SK-N-SH (cell line): ENCODE measurements around the gene ANKRD50. TPM values are rescaled to one million over a fixed set of nuclear protein-coding genes. Genes with fewer than 3 reads are reported as not detected.

ENCODE experiments used
- CTCF ChIA-PET: fragments of 300-600, 350-600 bp; formaldehyde crosslinking; extraction: SDS; loops from one replicate; lab custom pipeline; 2021; lab: Yijun Ruan, JAX
- POLR2A ChIA-PET: fragments of 350-600 bp; sonication (Branson Sonifier 250); formaldehyde crosslinking; extraction: SDS; loops from one replicate; lab custom pipeline; 2020; ENCODE audit warnings: antibody characterized with exemption, inconsistent platforms; lab: Yijun Ruan, JAX
- DNase-seq: peaks from one replicate; pipeline ENCODE4 v3.0.0; 2012
- H2AFZ ChIP-seq: fragments of 200-600 bp; sonication (generic); 2 replicates; pipeline ENCODE4 v1.8.1; 2016; ENCODE audit warnings: antibody characterized with exemption, mild to moderate bottlenecking, low read depth
- H3F3A ChIP-seq: fragments of 200-600 bp; sonication (generic); replicated peaks from 2 replicates; pipeline ENCODE3; 2016; ENCODE audit warnings: antibody characterized with exemption, mild to moderate bottlenecking; ENCODE audit not compliant: insufficient read depth
- H3K27ac ChIP-seq, 2 experiments: fragments of 200-500 bp in 1 of 2; fragments of 200-600 bp in 1 of 2; sonication (Bioruptor generic) in 1 of 2; sonication (generic), shearing (Covaris generic) in 1 of 2; 2 replicates each; pipeline versions ENCODE4 v1.5.1 to v1.6.1; 2014 to 2016; ENCODE audit warnings: low read depth in 2 of 2, inconsistent platforms in 1 of 2, low read length in 1 of 2, mild to moderate bottlenecking in 1 of 2, mixed read lengths in 1 of 2
- H3K27me3 ChIP-seq: fragments of 200-600 bp; sonication (generic), shearing (Covaris generic); 2 replicates; pipeline ENCODE4 v1.6.1; 2016; ENCODE audit warnings: mixed run types; ENCODE audit not compliant: insufficient read depth
- H3K36me3 ChIP-seq, 2 experiments: fragments of 200-500 bp in 1 of 2; fragments of 200-600 bp in 1 of 2; sonication (Bioruptor generic) in 1 of 2; sonication (generic) in 1 of 2; replicated peaks in 1 of 2; 2 replicates each; pipeline versions ENCODE3 to v1.5.1; 2014 to 2016; ENCODE audit warnings: low read length in 1 of 2, mild to moderate bottlenecking in 1 of 2; ENCODE audit not compliant: insufficient read depth in 2 of 2, control insufficient read depth in 1 of 2
- H3K4me1 ChIP-seq, 2 experiments: fragments of 200-500 bp in 1 of 2; fragments of 200-600 bp in 1 of 2; sonication (Bioruptor generic) in 1 of 2; sonication (generic), shearing (Covaris generic) in 1 of 2; 2 replicates each; pipeline versions ENCODE4 v1.5.1 to v1.6.1; 2014 to 2016; ENCODE audit warnings: low read depth in 1 of 2, low read length in 1 of 2, mixed run types in 1 of 2; ENCODE audit not compliant: insufficient read depth in 2 of 2, control insufficient read depth in 1 of 2
- H3K4me2 ChIP-seq: fragments of 200-600 bp; sonication (generic), shearing (Covaris generic); 2 replicates; pipeline ENCODE4 v1.6.1; 2017; ENCODE audit warnings: mixed run types
- H3K4me3 ChIP-seq, 2 experiments: fragments of 200-500 bp in 1 of 2; fragments of 200-600 bp in 1 of 2; sonication (Bioruptor generic) in 1 of 2; sonication (generic), shearing (Covaris generic) in 1 of 2; 2 replicates each; pipeline versions ENCODE4 v1.5.1 to v1.8.1; 2014 to 2016; ENCODE audit warnings: low read depth in 2 of 2, inconsistent platforms in 1 of 2, low read length in 1 of 2, mild to moderate bottlenecking in 1 of 2, mixed read lengths in 1 of 2, moderate library complexity in 1 of 2
- H3K79me2 ChIP-seq: fragments of 200-600 bp; sonication (generic); 2 replicates; pipeline ENCODE4 v1.8.1; 2017; ENCODE audit warnings: mild to moderate bottlenecking; ENCODE audit not compliant: insufficient read depth
- H3K9ac ChIP-seq: fragments of 200-600 bp; sonication (generic); 2 replicates; pipeline ENCODE4 v1.6.1; 2017; ENCODE audit warnings: mixed run types
- H3K9me2 ChIP-seq: fragments of 200-600 bp; sonication (generic); 2 replicates; pipeline ENCODE4 v1.6.1; 2017; ENCODE audit warnings: mixed run types
- H3K9me3 ChIP-seq: fragments of 200-600 bp; sonication (generic); 2 replicates; pipeline ENCODE4 v1.6.1; 2017; ENCODE audit warnings: mixed run types, mild to moderate bottlenecking, moderate library complexity
- H4K20me1 ChIP-seq: fragments of 200-600 bp; sonication (generic); 2 replicates; pipeline ENCODE4 v1.6.1; 2017; ENCODE audit warnings: mild to moderate bottlenecking, mixed run types; ENCODE audit not compliant: insufficient read depth
- CHD2 ChIP-seq: fragments of 150-350 bp; IDR thresholded peaks from 2 replicates; pipeline ENCODE4 v1.6.1; 2018; ENCODE audit warnings: low read length; ENCODE audit not compliant: partially characterized antibody
- ELF1 ChIP-seq: IDR thresholded peaks from 2 replicates; pipeline ENCODE4 v1.4.0; 2012
- FOSL2 ChIP-seq: IDR thresholded peaks from 2 replicates; pipeline ENCODE4 v1.4.0; 2012; ENCODE audit warnings: low read depth, mild to moderate bottlenecking, moderate library complexity, borderline replicate concordance
- FOXJ3 ChIP-seq: sonication (generic); formaldehyde crosslinking; IDR thresholded peaks from 2 replicates; pipeline ENCODE4 v1.5.1; 2020; ENCODE audit warnings: mild to moderate bottlenecking, missing genetic modification reagents
- FOXM1 ChIP-seq: IDR thresholded peaks from 2 replicates; pipeline ENCODE4 v1.4.0; 2012; ENCODE audit warnings: low read depth, mild to moderate bottlenecking
- MEF2A ChIP-seq: IDR thresholded peaks from 2 replicates; pipeline ENCODE4 v1.4.0; 2012; ENCODE audit warnings: low read depth, borderline replicate concordance
- MXI1 ChIP-seq: IDR thresholded peaks from 2 replicates; pipeline ENCODE4 v1.6.1; 2012; ENCODE audit warnings: mild to moderate bottlenecking, low read depth, low read length, improper control_type of control experiment
- NFIC ChIP-seq: IDR thresholded peaks from 2 replicates; pipeline ENCODE4 v1.4.0; 2012; ENCODE audit warnings: borderline replicate concordance
- NRF1 ChIP-seq: IDR thresholded peaks from 2 replicates; pipeline ENCODE4 v1.6.1; 2012; ENCODE audit warnings: low read depth, mild to moderate bottlenecking, low read length
- RAD21 ChIP-seq: IDR thresholded peaks from 2 replicates; pipeline ENCODE4 v1.6.1; 2012; ENCODE audit warnings: mild to moderate bottlenecking, low read length
- RFX5 ChIP-seq: IDR thresholded peaks from 2 replicates; pipeline ENCODE4 v1.6.1; 2012; ENCODE audit warnings: mild to moderate bottlenecking, improper control_type of control experiment, low read length
- RXRA ChIP-seq: IDR thresholded peaks from 2 replicates; pipeline ENCODE4 v1.4.0; 2012; ENCODE audit warnings: low read depth, mild to moderate bottlenecking, borderline replicate concordance
- SIN3A ChIP-seq: IDR thresholded peaks from 2 replicates; pipeline ENCODE4 v1.6.1; 2012; ENCODE audit warnings: low read depth, mild to moderate bottlenecking, low read length, moderate library complexity, borderline replicate concordance
- SMC3 ChIP-seq: IDR thresholded peaks from 2 replicates; pipeline ENCODE4 v1.6.1; 2012; ENCODE audit warnings: low read depth, low read length, improper control_type of control experiment
- TCF12 ChIP-seq: IDR thresholded peaks from 2 replicates; pipeline ENCODE4 v1.4.0; 2012
- YY1 ChIP-seq: IDR thresholded peaks from 2 replicates; pipeline ENCODE4 v1.4.0; 2012; ENCODE audit warnings: low read depth, mild to moderate bottlenecking
- WGBS: methylation state at CpG from one replicate; pipeline ENCODE4 v1.1.6; 2017; ENCODE audit warnings: low lambda C conversion rate; 5-methylcytosine and 5-hydroxymethylcytosine counted together
- polyA plus RNA-seq, 3 experiments: library from polyadenylated mRNA; depleted of rRNA; stranded (reverse); fragments of >200 nt; gene quantifications; 2 replicates each; pipeline ENCODE4 v1.2.3, GENCODE V29; 2012
- TF ChIP-seq, protein P1 (sequence below): fragments of 150-350 bp; IDR thresholded peaks from 2 replicates; pipeline ENCODE4 v1.6.1; 2017; ENCODE audit warnings: antibody characterized with exemption, low read length, low read depth, borderline replicate concordance
- TF ChIP-seq, protein P2 (sequence below): fragments of 200-600 bp; sonication (generic); IDR thresholded peaks from 2 replicates; pipeline ENCODE4 v1.6.1; 2017; ENCODE audit warnings: antibody characterized with exemption, mild to moderate bottlenecking, moderate library complexity
- TF ChIP-seq, protein P3 (sequence below): IDR thresholded peaks from 2 replicates; pipeline ENCODE4 v1.4.0; 2012; ENCODE audit warnings: low read depth, borderline replicate concordance

The ANKRD50 gene
- polyA plus RNA-seq, 1 of the 3 experiments (the other 2 are of a cell fraction): 13.5 TPM

DNA sequence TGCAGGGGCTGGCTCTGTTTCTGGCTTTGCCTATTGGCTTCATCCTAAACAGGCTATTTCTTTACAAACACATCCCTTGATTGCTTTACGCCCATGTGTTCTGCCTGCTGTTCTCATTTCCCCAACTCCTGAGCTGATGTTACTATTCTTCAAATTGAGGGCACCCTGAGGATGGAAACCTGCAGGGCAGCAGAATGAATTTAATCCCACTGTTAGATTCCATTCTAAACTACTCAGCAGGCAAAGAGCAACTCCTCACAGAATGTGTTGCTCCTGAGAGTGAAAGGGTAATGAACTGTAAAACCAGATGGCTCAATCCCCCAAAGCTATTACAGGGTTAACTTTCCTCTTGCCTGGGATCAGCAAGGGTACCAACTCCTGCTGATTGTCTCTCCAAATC is 75.7 kb downstream of the ANKRD50 start:
- no peaks in the 10 kb centered on the region for H3K27me3 ChIP-seq
- ChIA-PET CTCF (no interaction called here), POLR2A (no interaction called here)
- H3K9me3 ChIP-seq: no peaks in the 10 kb centered on the region
- no peaks in the 10 kb centered on the region for H3K9me2 ChIP-seq
- H3K4me1 ChIP-seq: peaks cover 2 to 27% of the 10 kb centered on the region in 2 experiments; a peak in 3 of 4 replicates
- DNase-seq: no peak
- H3K4me2 ChIP-seq: no peak overlapping the region
- H3K27ac ChIP-seq: no peak overlapping the region
- no peaks in the 10 kb centered on the region for H3K79me2 ChIP-seq
- no peak overlapping the region for H3K9ac ChIP-seq
- H3K36me3 ChIP-seq: peaks cover 0 to 8% of the 10 kb centered on the region in 2 experiments
- no peak overlapping the region for H3K4me3 ChIP-seq
- TF ChIP-seq, protein P1, sequence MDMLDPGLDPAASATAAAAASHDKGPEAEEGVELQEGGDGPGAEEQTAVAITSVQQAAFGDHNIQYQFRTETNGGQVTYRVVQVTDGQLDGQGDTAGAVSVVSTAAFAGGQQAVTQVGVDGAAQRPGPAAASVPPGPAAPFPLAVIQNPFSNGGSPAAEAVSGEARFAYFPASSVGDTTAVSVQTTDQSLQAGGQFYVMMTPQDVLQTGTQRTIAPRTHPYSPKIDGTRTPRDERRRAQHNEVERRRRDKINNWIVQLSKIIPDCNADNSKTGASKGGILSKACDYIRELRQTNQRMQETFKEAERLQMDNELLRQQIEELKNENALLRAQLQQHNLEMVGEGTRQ: no peak
- TF ChIP-seq ELF1 (no peak), NRF1 (no peak), FOXM1 (no peak), MEF2A (no peak), NFIC (no peak), RAD21 (no peak), SIN3A (no peak), TCF12 (no peak), RXRA (no peak)
- TF ChIP-seq, protein P2, sequence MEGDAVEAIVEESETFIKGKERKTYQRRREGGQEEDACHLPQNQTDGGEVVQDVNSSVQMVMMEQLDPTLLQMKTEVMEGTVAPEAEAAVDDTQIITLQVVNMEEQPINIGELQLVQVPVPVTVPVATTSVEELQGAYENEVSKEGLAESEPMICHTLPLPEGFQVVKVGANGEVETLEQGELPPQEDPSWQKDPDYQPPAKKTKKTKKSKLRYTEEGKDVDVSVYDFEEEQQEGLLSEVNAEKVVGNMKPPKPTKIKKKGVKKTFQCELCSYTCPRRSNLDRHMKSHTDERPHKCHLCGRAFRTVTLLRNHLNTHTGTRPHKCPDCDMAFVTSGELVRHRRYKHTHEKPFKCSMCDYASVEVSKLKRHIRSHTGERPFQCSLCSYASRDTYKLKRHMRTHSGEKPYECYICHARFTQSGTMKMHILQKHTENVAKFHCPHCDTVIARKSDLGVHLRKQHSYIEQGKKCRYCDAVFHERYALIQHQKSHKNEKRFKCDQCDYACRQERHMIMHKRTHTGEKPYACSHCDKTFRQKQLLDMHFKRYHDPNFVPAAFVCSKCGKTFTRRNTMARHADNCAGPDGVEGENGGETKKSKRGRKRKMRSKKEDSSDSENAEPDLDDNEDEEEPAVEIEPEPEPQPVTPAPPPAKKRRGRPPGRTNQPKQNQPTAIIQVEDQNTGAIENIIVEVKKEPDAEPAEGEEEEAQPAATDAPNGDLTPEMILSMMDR: no peak
- TF ChIP-seq, protein P3, sequence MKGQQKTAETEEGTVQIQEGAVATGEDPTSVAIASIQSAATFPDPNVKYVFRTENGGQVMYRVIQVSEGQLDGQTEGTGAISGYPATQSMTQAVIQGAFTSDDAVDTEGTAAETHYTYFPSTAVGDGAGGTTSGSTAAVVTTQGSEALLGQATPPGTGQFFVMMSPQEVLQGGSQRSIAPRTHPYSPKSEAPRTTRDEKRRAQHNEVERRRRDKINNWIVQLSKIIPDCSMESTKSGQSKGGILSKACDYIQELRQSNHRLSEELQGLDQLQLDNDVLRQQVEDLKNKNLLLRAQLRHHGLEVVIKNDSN: no peak
- TF ChIP-seq, all 33 proteins: peak for 0
- Histone ChIP-seq H4K20me1 (no peaks in the 10 kb centered on the region), H2AFZ (no peak overlapping the region), H3F3A (peaks cover 31% of the 10 kb centered on the region)
- 100% methylated on average over 1 of the region's 1 CpG for WGBS

DNA sequence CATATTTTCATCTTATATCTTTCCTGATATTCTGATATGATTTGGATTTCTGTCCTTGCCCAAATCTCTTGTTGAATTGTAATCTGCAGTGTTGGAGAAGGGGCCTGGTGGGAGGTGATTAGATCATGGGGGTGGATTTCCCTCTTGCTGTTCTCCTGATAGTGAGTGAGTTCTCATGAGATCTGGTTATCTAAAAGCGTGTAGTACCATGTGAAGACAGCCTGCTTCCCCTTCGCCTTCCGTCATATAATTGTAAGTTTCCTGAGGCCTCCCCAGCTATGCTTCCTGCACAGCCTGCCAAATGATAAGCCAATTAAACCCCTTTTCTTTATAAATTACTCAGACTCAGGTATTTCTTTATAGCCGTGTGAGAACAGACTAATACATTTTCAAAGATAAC is 77.2 kb downstream of the ANKRD50 start:
- ChIA-PET CTCF (interaction anchor here (0.9 to 1.2 kb wide), 2 partner anchors 12 to 301 kb away, joined by 3 to 4 read pairs; no protein-coding TSS in a partner anchor), POLR2A (no interaction called here)
- H3K4me1 ChIP-seq: peaks cover 2 to 13% of the 10 kb centered on the region in 2 experiments; a peak in 3 of 4 replicates
- no peak overlapping the region for H2AFZ ChIP-seq
- no peaks in the 10 kb centered on the region for H3K9me3 ChIP-seq
- no peak for TF ChIP-seq CHD2
- no peak for TF ChIP-seq MXI1
- no peak for TF ChIP-seq RFX5
- no peak for TF ChIP-seq FOXJ3 (CRISPR knock-in tag)
- no peak for TF ChIP-seq YY1
- no peak for TF ChIP-seq FOSL2
- TF ChIP-seq, protein P3: no peak
- TF ChIP-seq, protein P2: no peak
- TF ChIP-seq SMC3: no peak
- no peak for TF ChIP-seq MEF2A
- no peak for TF ChIP-seq RXRA
- no peaks in the 10 kb centered on the region for H3K79me2 ChIP-seq
- H3K9me2 ChIP-seq: no peaks in the 10 kb centered on the region
- no peak overlapping the region for H3K4me2 ChIP-seq
- H3K27me3 ChIP-seq: no peaks in the 10 kb centered on the region
- H3K36me3 ChIP-seq: peaks cover 0 to 8% of the 10 kb centered on the region in 2 experiments
- no peaks in the 10 kb centered on the region for H4K20me1 ChIP-seq
- DNase-seq: no peak
- H3F3A ChIP-seq: peaks cover 23% of the 10 kb centered on the region
- WGBS: 98% methylated on average over 4 of the region's 4 CpGs
- H3K9ac ChIP-seq: no peak overlapping the region
- no peak overlapping the region for H3K27ac ChIP-seq
- H3K4me3 ChIP-seq: no peak overlapping the region
